ENCODE measurements around the gene GPC1. TPM values are rescaled to one million over a fixed set of nuclear protein-coding genes. Genes with fewer than 3 reads are reported as not detected.

The GPC1 gene
- total RNA-seq, 3 donors from 2014 or later = 12.4 to 29.2 (median 15.4) TPM

GRCh38 chr2:240514631-240515030, 79.2 kb downstream of the GPC1 start:
- ATAC-seq (no peak), DNase-seq (no peak)
- Histone ChIP-seq H3K4me3 (no peak overlapping the region), H3K4me1 (ENCODE audit: low read depth) (no peaks in the 10 kb centered on the region), H3K36me3 (ENCODE audit: low read depth) (no peaks in the 10 kb centered on the region), H3K9me3 (no peaks in the 10 kb centered on the region)
- intact Hi-C loops (cut with DNase I, micrococcal nuclease) = no loop called here
- TF ChIP-seq CTCF (IDR thresholded peaks at IDR 0.05) = no peak

GRCh38 chr2:240517342-240517741, 81.9 kb downstream of the GPC1 start:
- no peak overlapping the region for H3K4me3 ChIP-seq
- no peak for ATAC-seq
- DNase-seq = no peak
- H3K9me3 ChIP-seq = no peaks in the 10 kb centered on the region
- no peaks in the 10 kb centered on the region for H3K4me1 ChIP-seq (ENCODE audit: low read depth)
- H3K36me3 ChIP-seq (ENCODE audit: low read depth) = no peaks in the 10 kb centered on the region
- TF ChIP-seq CTCF (IDR thresholded peaks at IDR 0.05) = no peak
- intact Hi-C loops (cut with DNase I, micrococcal nuclease) = no loop called here

Small RNA genes within 50 kb of the gene (microRNA-seq; reads per million reads assigned to microRNA genes)
- 399 reads per million, percentile 76 among the genes with 10 or more reads in this experiment for gene MIR149

Other genes with a start within 250 kb of the GPC1 start
- gene ANKMY1, start 122.3 kb downstream of the GPC1 start, total RNA-seq = 10 to 100 TPM; 23.0 to 32.7 (median 23.5) TPM
- gene DUSP28, start 124.7 kb downstream of the GPC1 start, total RNA-seq = 1 to 10 TPM; 3.5 to 5.3 (median 4.3) TPM
- 100 to 1,000 TPM in 1 of 3 donors, 10 to 100 TPM in 2; 76.4 to 119 (median 76.9) TPM for gene RNPEPL1, start 132.8 kb downstream of the GPC1 start, total RNA-seq
- gene CAPN10, start 151.1 kb downstream of the GPC1 start, total RNA-seq = 10 to 100 TPM; 34.0 to 55.5 (median 40.4) TPM
- 100 to 1,000 TPM in 1 of 3 donors, 10 to 100 TPM in 2; 47.1 to 132 (median 76.8) TPM for gene GPR35, start 189.8 kb downstream of the GPC1 start, total RNA-seq
- gene AQP12B, start 247.2 kb downstream of the GPC1 start, total RNA-seq = 1 to 10 TPM in 2 of 3 donors, under 1 TPM in 1; 0.16 to 10.0 (median 3.9) TPM

Measured in mucosa of descending colon (tissue), 3 donors.